H1 (cell line): ENCODE results near the gene BSND. TPM values are rescaled to one million over a fixed set of nuclear protein-coding genes. Genes with fewer than 3 reads are reported as not detected.

Experiments
- CTCF ChIA-PET: fragments of 300-600 bp; sonication (Branson Sonifier 250); formaldehyde crosslinking; loops from one replicate; lab custom pipeline; 2021; ENCODE audit not compliant: partially characterized antibody; lab: Charles Lee
- POLR2A ChIA-PET: fragments of 300-600 bp; sonication (Branson Sonifier 250); formaldehyde crosslinking; loops from one replicate; lab custom pipeline; 2021; ENCODE audit warnings: inconsistent platforms; ENCODE audit not compliant: partially characterized antibody; lab: Charles Lee
- DNase-seq, 2 experiments: peaks; one replicate each; pipeline versions ENCODE4 v3.0.0 to v3.0.0-alpha.2; 2010 to 2022; ENCODE audit warnings: low spot score in 2 of 2, low read depth in 1 of 2, mixed read lengths in 1 of 2
- FAIRE-seq: peaks from 2 replicates; lab custom pipeline; 2011; peaks lifted over from hg19 to GRCh38; lab: Jason Lieb, UNC
- H2AFZ ChIP-seq: 2 replicates; pipeline ENCODE4 v1.8.1; 2012; ENCODE audit warnings: low read length, inconsistent platforms
- H2AK5ac ChIP-seq: 2 replicates; pipeline ENCODE4 v1.6.1; 2013; ENCODE audit warnings: low read depth, low read length
- H2BK120ac ChIP-seq: replicated peaks from 2 replicates; pipeline ENCODE3; 2013; ENCODE audit warnings: low read depth, low read length, inconsistent platforms
- H2BK12ac ChIP-seq: 2 replicates; pipeline ENCODE4 v1.6.1; 2013; ENCODE audit warnings: low read depth, low read length
- H2BK15ac ChIP-seq: 2 replicates; pipeline ENCODE4 v1.6.1; 2013; ENCODE audit warnings: low read length
- H2BK20ac ChIP-seq: 2 replicates; pipeline ENCODE4 v1.6.1; 2013; ENCODE audit warnings: low read length
- H2BK5ac ChIP-seq: 2 replicates; pipeline ENCODE4 v1.6.1; 2013; ENCODE audit warnings: low read depth, low read length
- H3K14ac ChIP-seq: 2 replicates; pipeline ENCODE4 v1.6.1; 2013; ENCODE audit warnings: inconsistent platforms; ENCODE audit not compliant: insufficient read length
- H3K18ac ChIP-seq: 2 replicates; pipeline ENCODE4 v1.6.1; 2013; ENCODE audit warnings: low read length; ENCODE audit errors: extremely low read depth
- H3K23ac ChIP-seq: 2 replicates; pipeline ENCODE4 v1.6.1; 2013; ENCODE audit warnings: inconsistent platforms; ENCODE audit not compliant: insufficient read length
- H3K23me2 ChIP-seq: 2 replicates; pipeline ENCODE4 v1.6.1; 2013; ENCODE audit warnings: low read depth, low read length
- H3K27ac ChIP-seq: 2 replicates; pipeline ENCODE4 v1.6.1; 2011; ENCODE audit warnings: low read depth, low read length, inconsistent platforms
- H3K27me3 ChIP-seq, 4 experiments: replicated peaks in 1 of 4; 1 replicate in 1 of 4; 2 replicates in 3 of 4; pipeline versions ENCODE4 v1.6.1 to v1.8.1; 2011 to 2013; ENCODE audit warnings: low read length in 3 of 4, mild to moderate bottlenecking in 3 of 4, inconsistent platforms in 2 of 4, mixed read lengths in 2 of 4, moderate library complexity in 1 of 4; ENCODE audit not compliant: control insufficient read depth in 3 of 4, insufficient read depth in 3 of 4; ENCODE audit errors: extremely low read depth in 1 of 4
- H3K36me3 ChIP-seq, 4 experiments: 2 replicates each; pipeline versions ENCODE4 v1.6.1 to v1.8.1; 2011 to 2013; ENCODE audit warnings: mild to moderate bottlenecking in 4 of 4, low read length in 3 of 4, moderate library complexity in 2 of 4, control low read depth in 1 of 4, inconsistent platforms in 1 of 4; ENCODE audit not compliant: insufficient read depth in 4 of 4, control insufficient read depth in 2 of 4
- H3K4ac ChIP-seq: replicated peaks from 2 replicates; pipeline ENCODE3; 2013; ENCODE audit warnings: low read length, low read depth, mixed read lengths, inconsistent platforms; ENCODE audit not compliant: insufficient read length
- H3K4me1 ChIP-seq, 4 experiments: replicated peaks in 1 of 4; 1 replicate in 1 of 4; 2 replicates in 3 of 4; pipeline versions ENCODE4 v1.6.1 to v1.8.1; 2011 to 2013; ENCODE audit warnings: low read length in 3 of 4, inconsistent platforms in 2 of 4, mixed read lengths in 1 of 4; ENCODE audit not compliant: insufficient read depth in 4 of 4, control insufficient read depth in 3 of 4
- H3K4me2 ChIP-seq, 2 experiments: 2 replicates each; pipeline versions ENCODE4 v1.6.1 to v1.8.1; 2011 to 2013; ENCODE audit warnings: low read depth in 2 of 2, low read length in 2 of 2, control low read depth in 1 of 2, inconsistent platforms in 1 of 2, mild to moderate bottlenecking in 1 of 2; ENCODE audit not compliant: insufficient read depth in 1 of 2
- H3K4me3 ChIP-seq, 4 experiments: fragments of 200-600, 300-600 bp in 1 of 4; sonication (generic), shearing (Covaris generic), sonication (Bioruptor Twin) in 1 of 4; 2 replicates each; pipeline versions ENCODE4 v1.5.1 to v1.8.1; 2011 to 2016; ENCODE audit warnings: low read length in 4 of 4, low read depth in 3 of 4, control low read depth in 2 of 4, inconsistent platforms in 2 of 4, mild to moderate bottlenecking in 2 of 4, mixed read lengths in 1 of 4, moderate library complexity in 1 of 4; ENCODE audit not compliant: insufficient read depth in 2 of 4; ENCODE audit errors: extremely low read depth in 1 of 4
- H3K56ac ChIP-seq: replicated peaks from 2 replicates; pipeline ENCODE3; 2013; ENCODE audit warnings: low read depth, mild to moderate bottlenecking, mixed read lengths, low read length, inconsistent platforms; ENCODE audit not compliant: insufficient read length
- H3K79me1 ChIP-seq: 2 replicates; pipeline ENCODE4 v1.6.1; 2013; ENCODE audit warnings: low read depth, low read length, control low read depth
- H3K79me2 ChIP-seq, 2 experiments: 2 replicates each; pipeline versions ENCODE4 v1.6.1 to v1.8.1; 2012 to 2013; ENCODE audit warnings: low read length in 2 of 2, mild to moderate bottlenecking in 2 of 2, inconsistent platforms in 1 of 2; ENCODE audit not compliant: insufficient read depth in 2 of 2, control insufficient read depth in 1 of 2
- H3K9ac ChIP-seq, 4 experiments: replicated peaks in 1 of 4; 1 replicate in 1 of 4; 2 replicates in 3 of 4; pipeline versions ENCODE4 v1.6.1 to v1.8.1; 2011 to 2013; ENCODE audit warnings: low read depth in 3 of 4, low read length in 3 of 4, control low read depth in 2 of 4, mild to moderate bottlenecking in 2 of 4, moderate library complexity in 2 of 4, inconsistent platforms in 1 of 4; ENCODE audit errors: extremely low read depth in 1 of 4
- H3K9me3 ChIP-seq, 2 experiments: 2 replicates each; pipeline versions ENCODE4 v1.6.1 to v1.8.1; 2012 to 2013; ENCODE audit warnings: mild to moderate bottlenecking in 2 of 2, moderate library complexity in 2 of 2, control low read depth in 1 of 2, inconsistent platforms in 1 of 2, low read depth in 1 of 2, low read length in 1 of 2, mixed read lengths in 1 of 2; ENCODE audit not compliant: insufficient read depth in 2 of 2
- H4K20me1 ChIP-seq, 2 experiments: replicated peaks in 1 of 2; 2 replicates each; pipeline versions ENCODE3 to v1.8.1; 2011 to 2013; ENCODE audit warnings: inconsistent platforms in 2 of 2, low read length in 2 of 2, mild to moderate bottlenecking in 1 of 2; ENCODE audit not compliant: insufficient read depth in 2 of 2, control insufficient read depth in 1 of 2
- H4K5ac ChIP-seq: 2 replicates; pipeline ENCODE4 v1.6.1; 2013; ENCODE audit warnings: low read length, low read depth, mixed read lengths, inconsistent platforms; ENCODE audit not compliant: insufficient read length
- H4K8ac ChIP-seq: 2 replicates; pipeline ENCODE4 v1.8.0; 2013; ENCODE audit warnings: mild to moderate bottlenecking, moderate library complexity, low read length, inconsistent platforms; ENCODE audit not compliant: insufficient read depth; ENCODE audit errors: extremely low read depth
- H4K91ac ChIP-seq: replicated peaks from 2 replicates; pipeline ENCODE3; 2013; ENCODE audit warnings: low read length, mixed read lengths, inconsistent platforms; ENCODE audit not compliant: insufficient read length
- BACH1 ChIP-seq: IDR thresholded peaks from 2 replicates; pipeline ENCODE4 v1.6.1; 2012; ENCODE audit warnings: low read length, improper control_type of control experiment
- CREB1 ChIP-seq: IDR thresholded peaks from 2 replicates; pipeline ENCODE4 v1.6.1; 2012; ENCODE audit warnings: inconsistent platforms
- FOSL1 ChIP-seq: IDR thresholded peaks from 2 replicates; pipeline ENCODE4 v1.6.1; 2011; ENCODE audit warnings: mild to moderate bottlenecking, low read depth, low read length, moderate library complexity; ENCODE audit not compliant: insufficient read depth
- GABPA ChIP-seq: IDR thresholded peaks from 2 replicates; pipeline ENCODE4 v1.6.1; 2011; ENCODE audit warnings: mild to moderate bottlenecking, low read length, moderate library complexity, borderline replicate concordance; ENCODE audit not compliant: insufficient read depth
- KDM1A ChIP-seq: fragments of 200-600, 300-600 bp; sonication (generic); IDR thresholded peaks from 2 replicates; pipeline ENCODE4 v1.7.1; 2016; ENCODE audit warnings: mild to moderate bottlenecking, low read length, borderline replicate concordance
- KDM4A ChIP-seq: IDR thresholded peaks from one replicate; pipeline ENCODE4 v1.7.1; 2012; ENCODE audit warnings: low read depth, mild to moderate bottlenecking, moderate library complexity, low read length, inconsistent platforms; ENCODE audit not compliant: severe bottlenecking
- RAD21 ChIP-seq, 2 experiments: IDR thresholded peaks in 1 of 2; conservative IDR thresholded peaks in 1 of 2; 2 replicates each; pipeline ENCODE4 v1.6.1; 2011; ENCODE audit warnings: low read depth in 2 of 2, low read length in 2 of 2, improper control_type of control experiment in 1 of 2, inconsistent platforms in 1 of 2, mild to moderate bottlenecking in 1 of 2, moderate library complexity in 1 of 2
- RNF2 ChIP-seq: fragments of 200-900, 300-1000 bp; sonication (generic); IDR thresholded peaks from 2 replicates; pipeline ENCODE4 v1.7.1; 2016; ENCODE audit warnings: borderline replicate concordance, low read depth, mild to moderate bottlenecking, antibody characterized with exemption, low read length; ENCODE audit not compliant: poor library complexity, severe bottlenecking; ENCODE audit errors: missing control alignments
- SRF ChIP-seq: IDR thresholded peaks from 2 replicates; pipeline ENCODE4 v1.6.1; 2011; ENCODE audit warnings: mild to moderate bottlenecking, low read depth, low read length, moderate library complexity
- TAF7 ChIP-seq: optimal IDR thresholded peaks from 2 replicates; pipeline ENCODE3; 2011; ENCODE audit warnings: low read depth, mild to moderate bottlenecking, inconsistent platforms, low read length, moderate library complexity, borderline replicate concordance
- TCF12 ChIP-seq: IDR thresholded peaks from 2 replicates; pipeline ENCODE4 v1.6.1; 2011; ENCODE audit warnings: low read depth, mild to moderate bottlenecking, low read length
- ZNF274 ChIP-seq: IDR thresholded peaks from 2 replicates; pipeline ENCODE4 v1.7.0; 2012; ENCODE audit warnings: low read length, borderline replicate concordance; ENCODE audit errors: extremely low read depth
- WGBS, 2 experiments: shearing (Covaris generic) in 1 of 2; methylation state at CpG; one replicate each; pipeline versions ENCODE4 v1.1.6 to v1.1.7; 2013 to 2015; ENCODE audit warnings: low lambda C conversion rate in 2 of 2, mixed read lengths in 2 of 2, inconsistent platforms in 1 of 2, low coverage in 1 of 2, missing lambda C conversion rate in 1 of 2; ENCODE audit not compliant: insufficient replicate concordance in 2 of 2, insufficient coverage in 1 of 2, insufficient read length in 1 of 2; ENCODE audit errors: extremely low coverage in 1 of 2, missing lambda C conversion rate in 1 of 2; 5-methylcytosine and 5-hydroxymethylcytosine counted together
- polyA plus RNA-seq, 7 experiments: library from polyadenylated mRNA; depleted of rRNA in 3 of 7; stranded (reverse) in 5 of 7; unstranded in 2 of 7; fragments of >200 nt in 5 of 7; fragments of 200-250 nt in 2 of 7; gene quantifications; 1 replicate in 5 of 7; 2 replicates in 1 of 7; 4 replicates in 1 of 7; pipeline versions ENCODE4 v1.2.1 to v1.2.3, GENCODE V29; 2011 to 2013; ENCODE audit warnings: missing spikeins in 2 of 7, mixed read lengths in 2 of 7
- total RNA-seq: library from RNA; stranded (reverse); fragmentation: NEBNext Ultra II Directional; extraction: Animal tissue kit (Norgen Biotek cat#: 25700); gene quantifications from 2 replicates; pipeline ENCODE4 v1.2.1, GENCODE V29; 2021

BSND gene
- total and polyA plus RNA-seq, 2 of the 8 experiments (the other 6 are each of a cell fraction or from before 2014, with no cell fraction given): 0.43 to 0.68 TPM

DNA sequence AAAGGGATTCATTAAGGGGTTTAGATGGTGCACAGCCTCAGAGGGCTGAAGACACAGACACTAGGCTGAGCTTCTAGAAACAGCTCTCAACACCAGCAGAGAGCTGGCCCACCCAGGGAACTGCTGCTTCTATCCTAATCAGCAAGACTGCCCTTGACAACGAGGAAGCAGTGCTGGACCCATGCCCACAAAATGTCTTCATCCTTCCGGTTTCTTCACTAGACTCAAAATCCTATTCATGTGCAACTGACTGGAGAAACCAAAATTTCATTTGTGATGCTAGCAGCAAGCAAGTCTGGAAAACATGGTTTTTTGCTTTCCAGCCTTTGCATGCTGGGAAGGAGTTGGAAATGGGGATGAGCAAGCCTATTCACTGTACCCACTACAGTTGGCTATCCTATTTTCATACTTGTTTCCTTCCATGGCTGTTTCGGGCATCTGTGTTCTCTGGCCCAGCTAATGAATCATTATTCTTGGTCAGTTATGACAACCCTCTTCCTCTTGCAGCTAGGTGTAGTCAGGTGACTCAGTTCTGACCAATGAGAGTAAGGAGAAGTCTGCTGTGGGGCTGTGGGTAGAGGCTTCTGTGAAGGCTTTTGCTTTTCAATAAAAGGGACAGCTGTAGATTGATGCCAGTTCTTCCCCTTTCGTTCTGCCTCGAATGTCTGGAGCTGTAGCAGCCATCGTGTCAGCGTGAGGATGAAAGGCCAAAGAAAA, 33.0 kb upstream of the BSND start:
- Histone ChIP-seq H3K9me3 (no peaks in the 10 kb centered on the region), H3K18ac (no peak overlapping the region; the same call in 1 of the 2 replicates), H4K8ac (no peak overlapping the region), H2BK20ac (peak overlapping the region; percentile 68; the same call in 1 of the 2 replicates), H3K9ac (no peak overlapping the region), H3K23ac (no peak overlapping the region), H3K56ac (no peak overlapping the region), H4K20me1 (no peaks in the 10 kb centered on the region), H3K4me1 (peaks cover 0 to 14% (median 11%) of the 10 kb centered on the region in 4 experiments; a peak in 5 of 7 replicates), H3K14ac (no peak overlapping the region), H3K4me3 (no peak overlapping the region), H3K79me1 (no peaks in the 10 kb centered on the region), H2BK120ac (no peak overlapping the region), H2BK12ac (peak overlapping the region; percentile 39; the same call in 1 of the 2 replicates), H4K91ac (no peak overlapping the region), H3K79me2 (no peaks in the 10 kb centered on the region), H3K27me3 (no peaks in the 10 kb centered on the region), H3K36me3 (no peaks in the 10 kb centered on the region), H4K5ac (no peak overlapping the region), H3K27ac (no peak overlapping the region), H3K4ac (no peak overlapping the region), H3K23me2 (no peaks in the 10 kb centered on the region), H2BK5ac (0 out of 2 replicates have a peak overlapping the region, but pooled peaks have one; percentile 32), H3K4me2 (no peak overlapping the region), H2BK15ac (no peak overlapping the region; the same call in 1 of the 2 replicates), H2AFZ (no peak overlapping the region), H2AK5ac (0 out of 2 replicates have a peak overlapping the region, but pooled peaks have one; percentile 65)
- no peak for FAIRE-seq
- 84% methylated on average over 7 of the region's 7 CpGs; no CpG with 5 or more reads in 1 of the 2 experiments for WGBS, 2 experiments
- no peak for DNase-seq
- POLR2A ChIA-PET: no interaction called here
- CTCF ChIA-PET: interaction anchor here (1.0 to 9.0 kb wide), 8 partner anchors 7 to 56 kb away, joined by 3 to 49 read pairs (median 11); no protein-coding TSS in a partner anchor
- no peak for TF ChIP-seq TCF12
- TF ChIP-seq BACH1: no peak
- TF ChIP-seq KDM1A: no peak
- TF ChIP-seq SRF: no peak
- no peak for TF ChIP-seq ZNF274
- no peak for TF ChIP-seq FOSL1
- TF ChIP-seq CREB1: no peak
- TF ChIP-seq GABPA: no peak
- TF ChIP-seq KDM4A: no peak
- TF ChIP-seq RNF2: no peak
- no peak for TF ChIP-seq TAF7
- no peak for TF ChIP-seq RAD21 (IDR thresholded peaks at IDR 0.05 in 1 of 2, conservative IDR thresholded peaks at IDR 0.05 in 1 of 2; ENCODE audit: low read depth in 2 of 2, low read length in 2 of 2)
